Glutamatergic neuron (in vitro differentiated cells): ENCODE results near the gene EGFL8. TPM values are rescaled to one million over a fixed set of nuclear protein-coding genes. Genes with fewer than 3 reads are reported as not detected.
A peak's percentile ranks its signal among the peaks of the same experiment; 100 is the strongest.

ENCODE experiments used
- DNase-seq: peaks from one replicate; pipeline ENCODE4 v3.0.0; 2022
- H3K27ac Mint-ChIP-seq: one replicate; pipeline ENCODE4 v1.8.0; 2020; ENCODE audit warnings: mild to moderate bottlenecking, mixed read lengths, inconsistent platforms; ENCODE audit not compliant: unreplicated experiment
- H3K27me3 Mint-ChIP-seq: one replicate; pipeline ENCODE4 v1.8.0; 2020; ENCODE audit warnings: mild to moderate bottlenecking, moderate library complexity, mixed read lengths, inconsistent platforms; ENCODE audit not compliant: unreplicated experiment
- H3K36me3 Mint-ChIP-seq: one replicate; pipeline ENCODE4 v1.8.0; 2020; ENCODE audit warnings: mild to moderate bottlenecking, mixed read lengths, inconsistent platforms; ENCODE audit not compliant: unreplicated experiment
- H3K4me1 Mint-ChIP-seq: one replicate; pipeline ENCODE4 v1.8.0; 2020; ENCODE audit warnings: mild to moderate bottlenecking, low read depth, mixed read lengths, inconsistent platforms; ENCODE audit not compliant: unreplicated experiment
- H3K4me3 Mint-ChIP-seq: one replicate; pipeline ENCODE4 v1.8.0; 2020; ENCODE audit warnings: mild to moderate bottlenecking, mixed read lengths, inconsistent platforms; ENCODE audit not compliant: unreplicated experiment
- H3K9me3 Mint-ChIP-seq: one replicate; pipeline ENCODE4 v1.8.0; 2020; ENCODE audit warnings: mild to moderate bottlenecking, moderate library complexity, mixed read lengths, inconsistent platforms; ENCODE audit not compliant: unreplicated experiment
- total RNA-seq: library from RNA; stranded (reverse); fragmentation: NEBNext Ultra II Directional; extraction: Animal tissue kit (Norgen Biotek cat#: 25700); gene quantifications from one replicate; pipeline ENCODE4 v1.2.1, GENCODE V29; 2021; ENCODE audit not compliant: unreplicated experiment
- TF ChIP-seq, protein P1 (sequence below): fragments of 200-600 bp; sonication (generic); IDR thresholded peaks from one replicate; pipeline ENCODE4 v1.5.0; 2021; ENCODE audit not compliant: partially characterized antibody, unreplicated experiment

EGFL8 gene
- total RNA-seq, 1 donor from 2014 or later: 23.0 TPM

DNA sequence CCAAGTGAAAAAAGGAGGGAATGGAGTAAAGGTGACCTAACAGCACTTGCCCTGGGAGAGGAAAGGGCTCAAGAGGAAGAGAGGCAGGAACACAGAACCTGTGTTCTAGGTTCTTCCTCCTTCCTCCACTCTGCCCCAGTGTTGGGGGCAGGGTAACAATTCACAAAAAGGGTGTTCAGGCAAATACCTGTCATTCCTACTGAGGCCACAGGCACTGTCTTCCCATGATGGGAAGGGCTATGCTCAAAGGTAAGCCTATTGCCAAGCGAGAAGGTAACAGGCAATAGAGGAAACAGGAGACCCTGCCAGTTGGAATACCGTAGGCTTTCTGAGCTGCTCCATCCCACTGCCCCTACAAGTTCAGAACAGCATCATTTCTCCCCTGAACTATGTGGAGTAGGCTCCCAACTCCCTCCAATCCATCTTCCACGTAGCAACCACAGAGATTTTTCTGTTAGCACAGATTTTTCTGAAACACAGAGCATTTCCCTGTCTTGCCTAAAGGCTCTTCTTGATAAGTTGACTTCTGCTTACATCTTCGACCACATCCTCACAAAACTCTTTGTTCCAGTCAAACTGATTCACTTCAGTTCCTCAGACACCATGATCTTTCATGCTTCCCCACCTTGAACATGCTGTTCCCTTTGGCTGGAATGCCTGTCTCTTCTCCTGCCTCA is 8.8 kb downstream of the EGFL8 start:
- H3K27ac Mint-ChIP-seq: no peak overlapping the region
- H3K4me3 Mint-ChIP-seq: peak overlapping the region; percentile 94
- TF ChIP-seq, protein P1, sequence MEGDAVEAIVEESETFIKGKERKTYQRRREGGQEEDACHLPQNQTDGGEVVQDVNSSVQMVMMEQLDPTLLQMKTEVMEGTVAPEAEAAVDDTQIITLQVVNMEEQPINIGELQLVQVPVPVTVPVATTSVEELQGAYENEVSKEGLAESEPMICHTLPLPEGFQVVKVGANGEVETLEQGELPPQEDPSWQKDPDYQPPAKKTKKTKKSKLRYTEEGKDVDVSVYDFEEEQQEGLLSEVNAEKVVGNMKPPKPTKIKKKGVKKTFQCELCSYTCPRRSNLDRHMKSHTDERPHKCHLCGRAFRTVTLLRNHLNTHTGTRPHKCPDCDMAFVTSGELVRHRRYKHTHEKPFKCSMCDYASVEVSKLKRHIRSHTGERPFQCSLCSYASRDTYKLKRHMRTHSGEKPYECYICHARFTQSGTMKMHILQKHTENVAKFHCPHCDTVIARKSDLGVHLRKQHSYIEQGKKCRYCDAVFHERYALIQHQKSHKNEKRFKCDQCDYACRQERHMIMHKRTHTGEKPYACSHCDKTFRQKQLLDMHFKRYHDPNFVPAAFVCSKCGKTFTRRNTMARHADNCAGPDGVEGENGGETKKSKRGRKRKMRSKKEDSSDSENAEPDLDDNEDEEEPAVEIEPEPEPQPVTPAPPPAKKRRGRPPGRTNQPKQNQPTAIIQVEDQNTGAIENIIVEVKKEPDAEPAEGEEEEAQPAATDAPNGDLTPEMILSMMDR: no peak
- peaks cover 17% of the 10 kb centered on the region for H3K9me3 Mint-ChIP-seq
- peaks cover 6% of the 10 kb centered on the region for H3K36me3 Mint-ChIP-seq
- no peak for DNase-seq
- peaks cover 25% of the 10 kb centered on the region for H3K4me1 Mint-ChIP-seq
- H3K27me3 Mint-ChIP-seq: peaks cover 14% of the 10 kb centered on the region

DNA sequence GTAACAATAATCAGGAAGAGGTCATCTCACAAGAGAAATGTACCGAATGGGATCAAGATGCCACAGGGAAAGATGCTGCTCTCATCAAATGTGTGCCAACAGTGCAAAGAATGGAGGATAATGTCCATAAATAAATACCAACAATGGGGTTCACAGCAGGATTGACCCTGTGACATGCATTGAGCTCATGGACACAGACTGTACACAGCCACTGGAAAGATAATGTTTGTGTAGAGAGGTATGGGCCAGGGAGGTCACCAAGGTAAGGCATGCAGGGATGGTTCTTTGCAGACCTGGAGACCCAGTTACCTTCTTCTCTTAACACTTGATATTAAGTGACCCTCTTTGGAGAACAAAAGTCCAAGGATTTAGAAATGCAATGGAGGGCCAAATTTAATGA is 10.0 kb downstream of the EGFL8 start:
- TF ChIP-seq, protein P1: no peak
- H3K27me3 Mint-ChIP-seq: peaks cover 22% of the 10 kb centered on the region
- peaks cover 11% of the 10 kb centered on the region for H3K36me3 Mint-ChIP-seq
- H3K27ac Mint-ChIP-seq: peak overlapping the region; percentile 34
- peak overlapping the region; percentile 94 for H3K4me3 Mint-ChIP-seq
- peaks cover 22% of the 10 kb centered on the region for H3K9me3 Mint-ChIP-seq
- H3K4me1 Mint-ChIP-seq: peaks cover 28% of the 10 kb centered on the region
- no peak for DNase-seq

DNA sequence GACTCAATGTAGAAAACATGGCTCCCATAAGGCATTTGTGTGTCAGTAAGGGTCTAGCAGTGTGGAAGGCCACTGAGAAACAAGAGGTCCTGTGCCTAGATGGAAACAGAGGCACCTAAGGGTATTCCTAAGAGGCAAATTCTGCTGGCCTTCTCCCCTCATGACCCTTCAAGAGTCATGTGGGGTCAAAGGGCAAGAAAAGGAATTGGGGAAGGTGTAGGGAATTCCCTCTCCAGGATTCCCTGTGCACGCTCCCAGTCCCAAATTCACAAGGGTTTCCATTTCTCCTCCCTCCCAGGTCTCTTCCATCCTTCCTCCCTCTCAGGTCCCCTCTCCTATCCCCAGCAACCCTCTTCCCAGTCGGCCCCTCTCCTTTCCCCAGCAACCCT is 10.9 kb downstream of the EGFL8 start:
- TF ChIP-seq, protein P1: no peak
- no peak for DNase-seq
- Mint-ChIP-seq H3K4me3 (peak overlapping the region; percentile 94), H3K9me3 (peaks cover 22% of the 10 kb centered on the region), H3K27ac (peak overlapping the region; percentile 95), H3K4me1 (peaks cover 36% of the 10 kb centered on the region), H3K27me3 (peaks cover 22% of the 10 kb centered on the region), H3K36me3 (peaks cover 5% of the 10 kb centered on the region)

DNA sequence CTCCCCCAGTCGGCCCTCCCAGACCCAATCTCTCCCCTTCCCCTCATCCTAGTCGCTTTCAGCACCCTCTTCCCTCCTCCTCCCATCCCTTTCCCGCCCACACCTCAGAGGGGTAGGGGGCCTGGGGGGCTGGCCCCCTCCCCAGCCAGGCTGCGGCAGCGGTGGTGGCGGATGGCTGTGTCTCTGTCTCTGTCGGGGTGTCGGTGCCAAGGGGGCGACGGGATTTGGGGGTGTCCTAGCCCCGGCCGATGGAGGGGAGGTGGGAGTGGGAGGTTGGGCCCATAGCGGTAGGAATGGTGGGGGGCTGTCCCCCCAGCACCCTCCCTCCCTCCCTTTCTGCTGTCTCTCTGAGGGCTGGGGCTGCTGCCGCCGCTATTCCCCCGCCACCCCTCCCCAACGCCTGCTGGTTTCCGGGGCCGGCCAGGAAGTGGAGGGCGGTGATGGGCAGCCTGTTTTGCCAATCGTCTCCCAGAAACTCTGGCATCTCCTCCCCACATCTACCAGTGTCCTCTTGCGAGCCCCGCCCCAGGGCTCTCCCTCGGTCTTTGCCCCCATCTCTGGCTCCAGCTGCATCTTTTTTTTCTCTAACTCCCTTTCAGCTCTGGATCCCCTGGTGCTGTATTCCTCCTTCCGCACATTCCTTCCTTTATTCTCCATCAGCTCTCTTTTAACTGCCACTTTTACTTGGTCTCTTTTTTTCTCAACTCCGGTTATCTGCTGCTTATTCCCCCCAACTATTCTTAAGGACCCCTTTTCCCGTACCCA is 11.5 kb downstream of the EGFL8 start, which contains the start of gene AGPAT1:
AGPAT1 (minus strand) TSS at position 374 of the 765 bp plus-strand sequence. CDS start 4,588 bp downstream, outside the sequence.
- peak within 1 kb of the TSS; percentile 97 for H3K27ac Mint-ChIP-seq
- peaks cover 23% of the 10 kb centered on the region for H3K27me3 Mint-ChIP-seq
- H3K4me1 Mint-ChIP-seq: peaks cover 40% of the 10 kb centered on the region
- DNase-seq: peak; percentile 99
- peak within 1 kb of the TSS; percentile 94 for H3K4me3 Mint-ChIP-seq
- peaks cover 5% of the 10 kb centered on the region for H3K36me3 Mint-ChIP-seq
- TF ChIP-seq, protein P1: no peak
- H3K9me3 Mint-ChIP-seq: peaks cover 22% of the 10 kb centered on the region
